Endothelial cell of umbilical vein (primary cell): ENCODE results near the gene PPA2.

Experiments
- CTCF ChIP-seq, 2 donors: IDR thresholded peaks; 1 replicate in 1 of 2; 2 replicates in 1 of 2; pipeline ENCODE4 v1.5.1; 2011; ENCODE audit warnings: low read length in 2 of 2, mild to moderate bottlenecking in 2 of 2, moderate library complexity in 2 of 2, control low read depth in 1 of 2, inconsistent platforms in 1 of 2, low read depth in 1 of 2; ENCODE audit not compliant: insufficient read depth in 1 of 2; ENCODE audit errors: extremely low read depth in 1 of 2
- EZH2 ChIP-seq: IDR thresholded peaks from 2 replicates; pipeline ENCODE4 v1.6.1; 2012; ENCODE audit warnings: borderline replicate concordance, low read depth, mild to moderate bottlenecking, moderate library complexity, low read length, inconsistent platforms; ENCODE audit not compliant: severe bottlenecking
- GATA2 ChIP-seq: IDR thresholded peaks from 2 replicates; pipeline ENCODE4 v1.7.0; 2011; ENCODE audit warnings: low read depth, mild to moderate bottlenecking, moderate library complexity, mixed read lengths, low read length; ENCODE audit not compliant: insufficient read length, insufficient read depth
- JUN ChIP-seq: IDR thresholded peaks from 2 replicates; pipeline ENCODE4 v1.6.1; 2011; ENCODE audit warnings: borderline replicate concordance, low read depth; ENCODE audit not compliant: insufficient read length, insufficient read depth
- MAX ChIP-seq: IDR thresholded peaks from 2 replicates; pipeline ENCODE4 v1.6.1; 2011; ENCODE audit not compliant: insufficient read depth, insufficient read length
- POLR2A ChIP-seq: IDR thresholded peaks from 2 replicates; pipeline ENCODE4 v1.6.1; 2012; ENCODE audit warnings: low read depth, mild to moderate bottlenecking, control low read depth, low read length

- TF ChIP-seq MAX (no peak), EZH2 (no peak), JUN (no peak), POLR2A (peak; percentile 59), GATA2 (no peak), CTCF (IDR thresholded peaks at IDR 0.05; ENCODE audit: extremely low read depth in 1 of 2, insufficient read depth in 1 of 2, low read depth in 1 of 2, low read length in 2 of 2) (peak in 1 of 2 donors; percentile 4)
These were observed at the start of gene PPA2 for GRCh38 chr4:105473324-105474098.
